Measurements from ENCODE around the gene ING3.

DNA sequence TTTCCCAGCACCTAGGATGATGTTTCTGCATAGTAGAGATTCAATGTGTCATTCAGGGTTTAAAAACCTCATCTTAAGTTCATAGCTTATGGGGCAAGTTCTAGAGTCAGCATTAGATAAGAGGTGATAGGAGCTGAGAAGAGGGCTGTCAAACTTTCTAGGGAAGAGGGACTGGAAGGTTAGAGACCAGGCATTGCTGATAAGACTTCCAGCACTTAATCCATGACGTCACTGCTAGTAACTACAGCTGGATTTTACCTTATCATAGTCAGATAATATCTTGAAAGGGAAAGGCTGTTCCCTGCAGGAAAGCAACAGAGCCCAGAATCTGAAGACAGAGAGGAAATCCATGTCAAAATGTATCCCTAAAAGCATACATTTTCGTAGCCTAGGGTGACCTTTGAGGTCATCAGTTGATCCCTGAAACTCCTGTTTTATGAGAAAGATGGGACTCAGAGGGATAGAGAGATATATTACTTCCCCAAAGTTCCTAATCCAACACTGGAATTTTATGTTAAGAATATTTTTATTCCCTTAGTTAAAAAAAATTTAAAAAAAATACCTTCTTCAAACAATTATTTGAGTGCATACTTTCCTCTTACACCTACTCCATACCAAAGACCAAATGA, 34.7 kb downstream of the ING3 start:
- TF ChIP-seq, protein P1, sequence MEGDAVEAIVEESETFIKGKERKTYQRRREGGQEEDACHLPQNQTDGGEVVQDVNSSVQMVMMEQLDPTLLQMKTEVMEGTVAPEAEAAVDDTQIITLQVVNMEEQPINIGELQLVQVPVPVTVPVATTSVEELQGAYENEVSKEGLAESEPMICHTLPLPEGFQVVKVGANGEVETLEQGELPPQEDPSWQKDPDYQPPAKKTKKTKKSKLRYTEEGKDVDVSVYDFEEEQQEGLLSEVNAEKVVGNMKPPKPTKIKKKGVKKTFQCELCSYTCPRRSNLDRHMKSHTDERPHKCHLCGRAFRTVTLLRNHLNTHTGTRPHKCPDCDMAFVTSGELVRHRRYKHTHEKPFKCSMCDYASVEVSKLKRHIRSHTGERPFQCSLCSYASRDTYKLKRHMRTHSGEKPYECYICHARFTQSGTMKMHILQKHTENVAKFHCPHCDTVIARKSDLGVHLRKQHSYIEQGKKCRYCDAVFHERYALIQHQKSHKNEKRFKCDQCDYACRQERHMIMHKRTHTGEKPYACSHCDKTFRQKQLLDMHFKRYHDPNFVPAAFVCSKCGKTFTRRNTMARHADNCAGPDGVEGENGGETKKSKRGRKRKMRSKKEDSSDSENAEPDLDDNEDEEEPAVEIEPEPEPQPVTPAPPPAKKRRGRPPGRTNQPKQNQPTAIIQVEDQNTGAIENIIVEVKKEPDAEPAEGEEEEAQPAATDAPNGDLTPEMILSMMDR (conservative IDR thresholded peaks at IDR 0.05; ENCODE audit: low read length): no peak
- no peak for TF ChIP-seq EZH2phosphoT487 (IDR thresholded peaks at IDR 0.05; ENCODE audit: borderline replicate concordance)

All from Loucy (cell line).